ENCODE measurements around the gene ABHD3.
A peak's percentile ranks its signal among the peaks of the same experiment; 100 is the strongest.
"Not testable (repeated sequence)": the region's sequence is repeated elsewhere in the genome, so short reads cannot be mapped to it uniquely, and the experiment has no call there.

Gene ABHD3

GRCh38 chr18:21650311-21650710, 54.3 kb downstream of the ABHD3 start:
- DNase-seq (ENCODE audit: low spot score), result no peak

GRCh38 chr18:21640375-21640774, 64.2 kb downstream of the ABHD3 start:
- DNase-seq (ENCODE audit: low spot score), result not testable (repeated sequence)

- DNase-seq (ENCODE audit: low spot score), result no peak
Measured at GRCh38 chr18:21638822-21639221, 65.8 kb downstream of the ABHD3 start.

- DNase-seq (ENCODE audit: low spot score), result no peak
Measured at GRCh38 chr18:21636769-21637168, 67.8 kb downstream of the ABHD3 start.

GRCh38 chr18:21634588-21635199, 69.9 kb downstream of the ABHD3 start:
- no peak for DNase-seq (ENCODE audit: low spot score)

- no peak for DNase-seq (ENCODE audit: low spot score)
Measured at GRCh38 chr18:21632393-21632792, 72.2 kb downstream of the ABHD3 start.

GRCh38 chr18:21629089-21629832, 75.3 kb downstream of the ABHD3 start:
- no peak for DNase-seq (ENCODE audit: low spot score)

- DNase-seq (ENCODE audit: low spot score), result not testable (repeated sequence)
Measured at GRCh38 chr18:21621640-21622039, 82.9 kb downstream of the ABHD3 start.

- DNase-seq (ENCODE audit: low spot score), result peak; percentile 96
Measured at GRCh38 chr18:21612125-21613039, 92.2 kb downstream of the ABHD3 start, which contains the start of gene SNRPD1. Gene SNRPD1, plus strand, starts transcription at chr18:21612314. Its CDS starts 116 bp downstream, at chr18:21612430.

GRCh38 chr18:21611401-21612124, 93.0 kb downstream of the ABHD3 start:
- DNase-seq (ENCODE audit: low spot score), result not testable (repeated sequence)

- DNase-seq (ENCODE audit: low spot score), result no peak
Measured at GRCh38 chr18:21605213-21605612, 99.4 kb downstream of the ABHD3 start.

GRCh38 chr18:21604671-21605070, 99.9 kb downstream of the ABHD3 start:
- no peak for DNase-seq (ENCODE audit: low spot score)

- no peak for DNase-seq (ENCODE audit: low spot score)
Measured at GRCh38 chr18:21602299-21602587, 102.3 kb downstream of the ABHD3 start.

Measured in GM03348 (cell line).